ENCODE results near the gene CACNA2D3. TPM values are rescaled to one million over a fixed set of nuclear protein-coding genes. Genes with fewer than 3 reads are reported as not detected.

Gene CACNA2D3
- total RNA-seq, 1 experiment from 2014 or later: 0.59 TPM

- Histone ChIP-seq H3K4me1 (replicated peaks; ENCODE audit: insufficient read depth) (no peaks in the 10 kb centered on the region), H3F3A (ENCODE audit: insufficient read depth, low read depth) (no peaks in the 10 kb centered on the region), H2AFZ (no peak overlapping the region), H3K4me2 (no peak overlapping the region), H3K36me3 (ENCODE audit: low read depth) (no peaks in the 10 kb centered on the region), H3K9me3 (ENCODE audit: insufficient read depth, low read depth) (no peaks in the 10 kb centered on the region), H3K27me3 (ENCODE audit: insufficient read depth, low read depth) (peaks cover 11% of the 10 kb centered on the region; the same call in 1 of the 2 replicates), H3K9me2 (ENCODE audit: insufficient read depth) (no peaks in the 10 kb centered on the region), H3K4me3 (no peak overlapping the region), H3K27ac (no peak overlapping the region), H4K20me1 (ENCODE audit: insufficient read depth) (no peaks in the 10 kb centered on the region), H3K79me2 (ENCODE audit: low read depth) (no peaks in the 10 kb centered on the region)
- BruUV-seq (replicated peaks): no TSS peak
- no peak for DNase-seq
- TF ChIP-seq CTCF (conservative IDR thresholded peaks at IDR 0.05) (no peak), EZH2 (IDR thresholded peaks at IDR 0.05; ENCODE audit: low read depth) (no peak)
- ChIA-PET CTCF (no interaction called here), POLR2A (ENCODE audit: unreplicated experiment) (no interaction called here)
- intact Hi-C loops (cut with micrococcal nuclease; ENCODE audit: unreplicated experiment): no loop called here
These were observed 76.2 kb downstream of the CACNA2D3 start for GRCh38 chr3:54198556-54198955.

GRCh38 chr3:54202054-54202453, 79.7 kb downstream of the CACNA2D3 start:
- Histone ChIP-seq H3K36me3 (ENCODE audit: low read depth) (no peaks in the 10 kb centered on the region), H3K4me3 (no peak overlapping the region), H3K9me3 (ENCODE audit: insufficient read depth, low read depth) (no peaks in the 10 kb centered on the region), H3K27ac (no peak overlapping the region), H3K4me1 (replicated peaks; ENCODE audit: insufficient read depth) (no peaks in the 10 kb centered on the region), H3F3A (ENCODE audit: insufficient read depth, low read depth) (no peaks in the 10 kb centered on the region), H3K9me2 (ENCODE audit: insufficient read depth) (no peaks in the 10 kb centered on the region), H4K20me1 (ENCODE audit: insufficient read depth) (no peaks in the 10 kb centered on the region), H3K4me2 (no peak overlapping the region), H3K27me3 (ENCODE audit: insufficient read depth, low read depth) (peaks cover 13% of the 10 kb centered on the region; the same call in 1 of the 2 replicates), H2AFZ (no peak overlapping the region), H3K79me2 (ENCODE audit: low read depth) (no peaks in the 10 kb centered on the region)
- ChIA-PET CTCF (no interaction called here), POLR2A (ENCODE audit: unreplicated experiment) (no interaction called here)
- no TSS peak for BruUV-seq (replicated peaks)
- TF ChIP-seq EZH2 (IDR thresholded peaks at IDR 0.05; ENCODE audit: low read depth): no peak
- TF ChIP-seq CTCF (conservative IDR thresholded peaks at IDR 0.05): no peak
- intact Hi-C loops (cut with micrococcal nuclease; ENCODE audit: unreplicated experiment): no loop called here
- no peak for DNase-seq

- Histone ChIP-seq H3F3A (ENCODE audit: insufficient read depth, low read depth) (no peaks in the 10 kb centered on the region), H4K20me1 (ENCODE audit: insufficient read depth) (no peaks in the 10 kb centered on the region), H3K4me3 (no peak overlapping the region), H3K9me3 (ENCODE audit: insufficient read depth, low read depth) (no peaks in the 10 kb centered on the region), H3K4me2 (no peak overlapping the region), H3K4me1 (replicated peaks; ENCODE audit: insufficient read depth) (no peaks in the 10 kb centered on the region), H3K27ac (no peak overlapping the region), H3K27me3 (ENCODE audit: insufficient read depth, low read depth) (peaks cover 10% of the 10 kb centered on the region; the same call in 1 of the 2 replicates), H2AFZ (no peak overlapping the region), H3K9me2 (ENCODE audit: insufficient read depth) (no peaks in the 10 kb centered on the region), H3K79me2 (ENCODE audit: low read depth) (no peaks in the 10 kb centered on the region), H3K36me3 (ENCODE audit: low read depth) (no peaks in the 10 kb centered on the region)
- DNase-seq: no peak
- intact Hi-C loops (cut with micrococcal nuclease; ENCODE audit: unreplicated experiment): no loop called here
- ChIA-PET CTCF (no interaction called here), POLR2A (ENCODE audit: unreplicated experiment) (no interaction called here)
- TF ChIP-seq EZH2 (IDR thresholded peaks at IDR 0.05; ENCODE audit: low read depth) (no peak), CTCF (conservative IDR thresholded peaks at IDR 0.05) (no peak)
- BruUV-seq (replicated peaks): no TSS peak
These were observed 80.4 kb downstream of the CACNA2D3 start for GRCh38 chr3:54202651-54203248.

Measured in PC-9 (cell line).